HG03135 (cell line): ENCODE measurements around the gene LMAN2.

Source experiments
- ATAC-seq: cut with Tn5 transposase; IDR thresholded peaks from one replicate; pipeline ENCODE4 v1.9.1; 2021; ENCODE audit warnings: mild to moderate bottlenecking, moderate library complexity; ENCODE audit not compliant: unreplicated experiment

Gene LMAN2

GRCh38 chr5:177351392-177352329 lies at the start of gene LMAN2:
TSS of gene LMAN2 (minus strand) at chr5:177351668. CDS start at chr5:177351647, 21 bp downstream.
- ATAC-seq: peak; percentile 94

GRCh38 chr5:177399997-177400868 lies 48.8 kb upstream of the LMAN2 start, which contains the start of gene PFN3:
TSS of gene PFN3 (minus strand) at chr5:177400661. CDS start at chr5:177400576, 85 bp downstream.
- no peak for ATAC-seq

GRCh38 chr5:177397875-177398390 lies 46.5 kb upstream of the LMAN2 start:
- no peak for ATAC-seq

DNA sequence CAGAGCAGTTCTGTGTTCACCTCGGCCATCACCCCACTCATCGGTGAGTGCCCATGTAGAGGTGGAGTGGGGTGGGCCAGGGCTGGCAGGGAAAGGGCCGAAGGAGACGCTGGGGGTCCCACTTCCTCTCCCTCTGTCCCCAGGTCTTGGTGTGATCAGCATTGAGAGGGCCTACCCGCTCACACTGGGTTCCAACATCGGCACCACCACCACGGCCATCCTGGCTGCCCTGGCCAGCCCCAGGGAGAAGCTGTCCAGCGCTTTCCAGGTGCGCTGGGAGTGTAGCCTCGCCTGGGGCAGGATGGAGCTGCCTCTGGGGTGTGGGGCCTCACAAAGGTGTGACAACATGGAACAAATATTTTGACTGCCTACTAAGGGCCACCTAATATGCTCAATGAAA lies 45.3 kb upstream of the LMAN2 start:
- no peak for ATAC-seq

GRCh38 chr5:177396078-177396477 lies 44.6 kb upstream of the LMAN2 start:
- ATAC-seq: no peak

- ATAC-seq: no peak
Observed at GRCh38 chr5:177393990-177394389, 42.5 kb upstream of the LMAN2 start.

GRCh38 chr5:177393206-177393765 lies 41.8 kb upstream of the LMAN2 start:
- no peak for ATAC-seq

DNA sequence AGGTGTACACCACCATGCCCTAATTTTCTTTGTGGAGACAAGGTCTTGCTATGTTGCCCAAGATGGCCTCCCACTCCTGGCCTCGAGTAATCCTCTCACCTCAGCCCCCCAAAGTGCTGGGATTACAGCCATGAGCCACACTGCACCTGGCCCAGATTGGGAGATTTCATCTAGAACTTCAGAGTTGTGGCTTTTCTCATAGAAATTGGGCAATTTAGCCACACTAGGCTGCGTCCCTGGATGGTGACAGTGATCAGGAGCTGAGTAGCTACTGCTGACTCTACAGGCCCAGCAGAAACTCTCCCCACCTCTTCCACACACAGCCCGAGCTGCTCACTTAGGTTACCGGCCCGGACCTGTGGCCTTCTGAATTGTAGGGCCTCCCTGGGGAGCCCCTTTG lies 41.3 kb upstream of the LMAN2 start:
- ATAC-seq: no peak

DNA sequence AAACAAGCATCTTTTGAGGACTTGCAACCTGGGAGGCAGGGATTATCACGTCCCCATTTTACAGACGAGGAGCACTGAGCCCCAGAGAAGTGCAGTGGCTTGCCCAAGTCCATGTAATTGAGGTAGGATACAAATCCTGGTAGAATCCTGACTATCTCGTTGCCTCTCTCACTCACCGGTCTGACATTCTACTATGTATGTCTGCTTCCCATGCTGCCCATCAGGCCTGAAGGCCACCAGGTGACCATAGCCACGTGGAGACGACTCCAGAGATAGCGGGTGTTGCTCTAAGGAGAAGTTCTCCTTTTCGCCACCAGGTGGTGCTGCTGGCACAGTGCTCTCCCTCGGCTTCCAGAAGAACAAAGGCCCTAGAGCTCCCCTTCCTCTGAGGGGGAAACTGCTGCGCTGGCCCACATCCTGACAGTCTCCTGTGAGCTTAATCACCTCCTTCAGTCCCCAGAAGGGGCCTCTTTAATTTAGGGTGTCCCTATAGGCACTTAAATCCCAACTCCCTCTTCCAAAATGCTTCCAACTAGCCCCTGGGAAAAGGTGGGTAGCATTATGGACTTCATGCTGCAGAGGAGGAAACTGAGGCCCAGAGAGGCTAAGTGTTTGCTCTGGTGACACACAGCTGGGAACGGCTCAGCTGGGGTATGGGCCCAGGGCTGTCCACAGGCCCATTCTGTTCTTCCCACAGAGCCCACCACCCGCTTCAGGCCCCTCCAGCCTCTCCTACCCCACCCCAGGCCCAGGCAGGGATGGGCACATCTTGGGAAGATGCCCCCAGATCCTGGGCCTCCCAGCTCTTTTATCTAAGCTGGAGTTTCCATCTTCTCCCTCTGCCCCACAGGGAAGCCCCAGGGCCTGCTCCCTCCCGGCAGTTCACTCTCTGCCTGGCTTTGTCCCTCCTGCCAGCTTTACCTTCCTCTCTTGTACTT lies 39.2 kb upstream of the LMAN2 start:
- peak; percentile 67 for ATAC-seq

- ATAC-seq: no peak
Observed at GRCh38 chr5:177389241-177390169, 38.0 kb upstream of the LMAN2 start.

- no peak for ATAC-seq
Observed at GRCh38 chr5:177388521-177389052, 37.1 kb upstream of the LMAN2 start.

DNA sequence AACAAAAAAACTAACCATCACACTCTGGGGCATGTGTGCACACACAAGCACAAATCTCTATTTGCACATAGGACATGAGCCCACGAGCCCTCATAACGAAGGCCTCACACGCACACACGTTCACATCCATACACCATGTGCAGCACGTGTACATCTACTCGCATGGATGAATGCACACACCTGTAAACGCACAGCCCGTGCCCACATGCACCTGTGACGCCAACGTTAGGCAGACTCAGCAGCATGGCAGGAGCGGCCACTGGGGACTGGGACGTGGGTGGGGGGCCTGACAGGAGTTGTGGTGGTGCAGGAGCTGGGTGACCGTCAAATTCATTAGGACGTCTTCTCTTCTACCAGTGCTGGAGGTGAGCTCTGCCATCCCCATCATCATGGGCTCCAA lies 35.9 kb upstream of the LMAN2 start:
- no peak for ATAC-seq

DNA sequence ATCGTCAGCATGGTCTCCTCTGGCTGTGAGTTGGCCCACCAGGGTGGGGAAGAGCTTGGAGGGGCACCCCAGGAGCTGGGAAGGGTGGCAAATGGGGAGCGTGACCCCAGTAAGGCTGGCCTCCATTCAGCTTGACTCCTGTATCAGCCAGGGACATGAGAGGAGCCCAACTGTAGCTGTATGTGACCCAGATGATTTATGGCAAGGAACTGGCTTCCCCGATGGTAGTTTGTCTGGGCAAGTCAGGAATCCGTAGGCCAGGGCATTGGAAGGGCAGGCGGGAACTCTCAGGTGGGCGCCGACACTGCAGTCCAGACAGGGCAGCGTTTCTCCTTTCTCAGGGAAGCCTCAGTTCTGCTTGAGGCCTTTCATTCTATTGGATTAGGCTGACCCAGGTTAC lies 35.1 kb upstream of the LMAN2 start:
- no peak for ATAC-seq

- ATAC-seq: no peak
Observed at GRCh38 chr5:177385720-177386119, 34.3 kb upstream of the LMAN2 start.

DNA sequence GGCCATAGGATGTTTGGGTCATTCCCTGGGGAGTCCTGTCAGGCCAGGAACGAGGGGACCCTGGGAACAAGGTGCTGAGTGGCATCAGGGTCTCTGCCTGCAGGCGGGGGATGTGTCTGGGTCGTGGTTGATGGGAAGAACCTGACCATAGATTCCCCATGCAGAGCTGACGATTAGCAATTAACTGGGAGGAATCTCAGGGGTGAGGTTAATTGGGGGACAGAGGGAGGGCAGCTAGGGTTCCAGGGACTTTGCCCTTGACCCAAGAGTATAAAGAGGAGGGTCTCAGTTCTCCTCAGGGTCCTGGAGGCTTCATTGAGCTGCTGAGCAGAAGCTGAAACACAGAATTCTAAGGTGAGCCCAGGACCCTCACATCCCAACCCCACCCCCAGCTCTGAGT lies 32.7 kb upstream of the LMAN2 start, which contains the start of gene SLC34A1:
Gene SLC34A1, plus strand, starts transcription at position 301 of the 400 bp plus-strand sequence. CDS start 1,308 bp downstream, outside the sequence.
- ATAC-seq: no peak

DNA sequence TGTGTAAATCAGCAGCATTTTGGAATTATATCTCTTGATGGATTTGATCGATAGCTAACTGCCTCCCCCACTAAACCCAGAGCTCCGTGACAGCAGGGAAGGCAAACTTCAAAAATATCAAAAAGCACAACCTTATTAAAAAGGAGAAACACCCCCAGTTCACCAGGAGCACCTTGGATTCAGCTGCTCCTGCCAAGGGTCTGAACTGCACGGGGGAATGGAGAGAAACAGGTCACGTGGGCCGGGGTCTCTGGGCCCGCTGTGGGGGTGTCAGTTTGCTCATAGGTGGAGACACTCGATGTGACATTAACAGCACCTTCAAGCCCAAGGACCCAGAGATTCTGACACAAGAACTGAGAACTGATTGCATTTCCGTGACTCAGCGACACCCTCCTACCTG lies 31.7 kb upstream of the LMAN2 start:
- no peak for ATAC-seq

- no peak for ATAC-seq
Observed at GRCh38 chr5:177382423-177383029, 31.1 kb upstream of the LMAN2 start.

DNA sequence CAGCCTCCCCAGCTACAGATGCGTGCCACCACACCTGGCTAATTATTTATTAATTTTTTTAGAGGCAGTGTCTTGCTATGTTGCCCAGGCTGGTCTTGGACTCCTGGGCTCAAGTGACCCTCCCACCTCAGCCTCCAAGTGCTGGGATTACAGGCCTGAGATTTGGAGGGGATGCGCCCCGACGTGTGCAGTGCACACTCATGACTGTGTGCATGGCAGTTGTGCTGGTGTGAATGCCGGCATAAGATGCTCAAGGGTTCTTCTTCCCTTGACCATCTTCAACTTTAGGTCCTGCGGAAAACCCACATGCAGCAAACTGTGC lies 29.3 kb upstream of the LMAN2 start:
- ATAC-seq: no peak
